CD4-positive, alpha-beta T cell treated with Interleukin-4 for 1 hour (primary cell): ENCODE measurements around the gene COPG2.
"Not testable (repeated sequence)": the region's sequence is repeated elsewhere in the genome, so short reads cannot be mapped to it uniquely, and the experiment has no call there.

ENCODE experiments used
- DNase-seq, 2 donors: peaks; one replicate each; pipeline ENCODE4 v3.0.0-alpha.2; 2020 to 2022

The COPG2 gene

DNA sequence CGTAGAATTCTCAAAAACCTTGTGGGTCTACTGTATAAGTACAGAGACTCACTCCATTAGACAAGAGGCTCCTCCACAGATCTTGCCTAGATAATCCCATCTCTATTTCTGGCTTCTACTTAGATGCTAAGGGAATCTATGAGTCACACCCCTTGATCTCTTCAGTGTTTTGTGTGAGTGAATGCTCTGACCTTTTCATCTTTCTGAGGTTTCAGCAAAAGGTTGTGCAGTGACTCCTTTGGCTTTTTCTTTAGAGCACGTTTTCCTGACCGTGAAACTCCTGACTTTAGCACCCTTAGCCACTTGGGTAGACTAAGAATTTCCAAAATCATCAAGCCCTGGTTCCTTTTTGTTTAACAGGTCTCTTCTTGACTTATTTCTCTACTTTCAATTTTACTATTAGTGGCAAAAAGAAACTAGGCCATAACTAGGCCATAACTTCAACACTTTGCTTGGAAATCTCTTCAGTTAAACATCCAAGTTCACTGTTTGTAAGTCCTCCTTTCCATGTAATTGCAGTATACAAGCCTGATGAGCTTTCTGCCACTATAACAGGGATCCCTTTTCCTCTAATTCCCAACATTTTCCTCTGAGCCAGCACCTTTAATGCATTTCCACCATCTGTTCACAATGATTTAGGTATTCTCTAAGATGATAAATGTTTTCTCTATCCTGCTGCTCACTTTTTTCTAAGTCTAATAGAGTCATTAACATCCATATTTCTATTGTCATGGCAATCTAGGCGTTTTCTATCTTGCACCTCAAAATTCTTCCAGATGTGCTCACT lies 19.4 kb downstream of the COPG2 start:
- DNase-seq = no peak

DNA sequence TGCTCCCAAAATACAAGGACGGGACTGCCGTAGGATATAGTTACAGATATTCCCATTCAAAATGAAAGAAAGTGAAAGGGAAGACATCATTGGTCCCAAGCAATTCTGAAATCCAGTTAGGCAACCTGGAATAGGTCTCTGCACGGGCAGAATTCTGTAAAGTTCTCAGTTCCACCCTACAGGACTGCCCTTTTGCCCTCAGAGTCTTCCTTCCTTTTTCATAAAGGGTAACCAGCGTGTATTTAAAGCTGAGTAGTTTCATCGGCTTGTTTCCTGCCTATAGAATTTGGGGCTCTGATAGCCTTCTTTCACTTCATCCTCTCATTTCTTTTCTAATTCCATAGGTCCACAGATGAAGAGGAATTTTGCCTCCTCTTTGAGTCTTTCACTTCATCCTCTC lies 20.0 kb downstream of the COPG2 start:
- no peak for DNase-seq

DNA sequence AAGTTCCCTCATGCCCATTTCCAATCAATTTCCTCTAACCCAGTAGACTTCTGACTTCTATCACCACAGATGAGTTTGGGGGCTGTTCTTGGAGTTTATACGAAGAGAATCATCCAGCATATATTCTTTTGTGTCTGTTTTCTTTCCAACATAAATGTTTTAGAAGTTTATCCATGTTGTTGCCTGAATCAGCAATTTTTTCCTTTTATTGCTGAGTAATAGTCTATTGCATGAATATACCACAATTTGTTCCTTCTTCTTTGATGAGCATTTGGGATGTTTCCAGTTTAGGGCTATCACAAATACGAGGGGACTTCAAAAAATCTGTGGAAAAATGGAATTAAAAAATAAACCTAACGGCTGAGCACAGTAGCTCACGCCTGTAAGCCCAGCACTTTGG lies 26.2 kb downstream of the COPG2 start:
- no peak for DNase-seq

DNA sequence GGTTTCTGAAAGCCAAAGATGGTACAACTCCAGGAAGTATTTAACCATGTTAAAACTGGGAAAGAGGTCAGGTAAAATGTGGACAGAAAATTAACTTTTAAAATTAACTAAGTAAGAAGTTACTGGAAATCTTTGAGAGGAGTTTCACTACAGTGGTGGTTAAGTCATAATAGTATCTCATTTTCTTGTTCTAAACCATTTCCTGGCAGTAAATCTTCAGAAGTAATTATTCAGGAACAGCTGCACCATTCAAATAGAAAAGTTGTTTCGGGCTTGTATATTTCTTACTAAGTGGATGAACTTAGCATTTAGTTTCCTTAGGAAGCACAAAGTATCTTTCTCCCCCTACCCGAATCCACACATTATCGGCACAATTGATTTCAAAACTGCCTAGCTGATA lies 27.1 kb downstream of the COPG2 start:
- no peak for DNase-seq

DNA sequence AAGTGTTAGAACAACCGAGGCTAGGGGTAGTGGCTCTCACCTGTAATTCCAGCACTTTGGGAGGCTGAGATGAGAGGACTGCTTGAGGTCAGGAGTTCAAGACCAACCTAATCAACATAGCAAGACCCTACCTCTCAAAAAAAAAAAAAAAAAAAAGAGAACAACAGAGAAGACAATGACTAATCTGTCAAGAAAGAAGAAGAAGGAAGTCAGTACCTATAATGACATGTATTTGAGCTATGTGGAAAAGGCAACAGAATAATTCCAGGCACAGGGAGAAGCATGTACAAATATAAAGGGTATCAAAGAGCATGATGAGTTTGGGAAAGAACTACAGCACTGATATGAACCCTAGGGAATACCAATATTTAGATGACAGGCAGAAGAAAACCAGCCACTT lies 27.5 kb downstream of the COPG2 start:
- DNase-seq = no peak

DNA sequence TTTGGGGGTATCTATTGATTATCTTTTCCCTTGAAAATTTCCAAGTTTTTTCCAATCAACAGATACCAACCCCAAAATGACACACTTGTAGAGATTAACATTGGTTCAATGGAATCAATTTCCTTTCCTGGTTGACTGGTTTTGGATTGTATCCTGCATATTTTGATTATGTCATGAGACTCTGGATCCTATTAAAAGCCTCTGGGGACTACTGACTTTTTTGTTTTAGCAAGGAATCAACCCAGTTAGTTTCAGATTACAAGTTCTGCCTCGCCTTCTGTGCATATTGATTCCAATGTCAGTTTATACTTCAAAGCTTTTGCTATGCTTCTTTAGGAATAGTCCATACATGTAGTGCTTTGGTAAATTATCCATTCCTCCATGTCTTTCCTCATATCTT lies 29.2 kb downstream of the COPG2 start:
- no peak for DNase-seq

DNA sequence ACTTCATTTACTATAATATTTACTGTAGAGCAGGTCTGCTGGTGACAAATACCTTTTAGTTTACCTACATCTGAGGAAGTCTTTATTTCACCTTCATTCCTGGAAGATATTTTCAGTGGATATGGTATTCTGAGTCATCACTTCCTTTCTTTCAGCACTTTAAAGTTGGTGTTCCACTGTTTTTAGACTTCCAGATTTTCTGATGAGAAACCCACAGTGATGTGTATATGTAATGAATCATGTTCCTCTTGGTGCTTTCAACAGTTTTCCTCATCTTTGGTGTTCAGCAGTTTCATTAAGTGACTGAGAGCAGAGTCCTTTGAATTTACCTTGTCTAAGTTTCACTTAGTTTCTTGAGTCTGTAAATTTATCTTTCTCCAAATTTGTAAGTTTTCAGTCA lies 36.4 kb downstream of the COPG2 start:
- no peak for DNase-seq

DNA sequence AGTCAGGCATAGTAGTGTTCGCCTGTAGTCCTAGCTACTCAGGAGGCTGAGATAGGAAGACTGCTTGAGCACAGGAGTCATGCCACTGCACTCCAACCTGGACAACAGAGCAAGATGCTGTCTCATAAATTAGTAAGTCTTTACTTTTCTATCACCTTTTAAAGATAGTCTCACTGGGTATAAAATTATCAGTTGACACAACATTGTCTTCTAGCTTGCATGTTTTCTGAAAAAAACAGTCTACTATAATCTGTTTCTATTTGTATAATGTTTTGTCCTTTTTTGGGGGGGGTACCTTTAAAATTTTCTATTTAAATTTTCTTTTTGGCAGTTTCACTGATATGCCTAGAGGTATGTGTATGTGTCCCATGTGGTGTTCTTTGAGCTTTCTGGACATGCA lies 39.6 kb downstream of the COPG2 start:
- DNase-seq = no peak

DNA sequence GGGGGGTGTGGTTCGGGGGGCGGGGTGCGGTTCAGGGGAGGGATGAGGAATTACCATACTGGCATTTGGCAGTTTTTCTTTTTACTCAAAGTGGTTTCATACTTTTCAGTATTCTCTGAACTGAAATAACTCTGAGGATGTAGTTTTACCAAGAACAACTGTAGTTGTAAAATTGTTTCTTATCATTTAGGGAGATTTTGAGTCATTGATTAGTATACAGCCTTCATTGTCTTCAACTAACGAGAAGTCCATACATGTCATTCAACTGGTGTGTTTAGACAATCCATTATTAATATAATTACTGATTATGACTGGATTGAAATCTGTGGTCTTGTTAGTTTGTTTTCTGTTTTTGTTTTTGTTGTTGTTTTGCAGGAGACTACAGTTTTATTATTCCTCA lies 40.8 kb downstream of the COPG2 start:
- no peak for DNase-seq

DNA sequence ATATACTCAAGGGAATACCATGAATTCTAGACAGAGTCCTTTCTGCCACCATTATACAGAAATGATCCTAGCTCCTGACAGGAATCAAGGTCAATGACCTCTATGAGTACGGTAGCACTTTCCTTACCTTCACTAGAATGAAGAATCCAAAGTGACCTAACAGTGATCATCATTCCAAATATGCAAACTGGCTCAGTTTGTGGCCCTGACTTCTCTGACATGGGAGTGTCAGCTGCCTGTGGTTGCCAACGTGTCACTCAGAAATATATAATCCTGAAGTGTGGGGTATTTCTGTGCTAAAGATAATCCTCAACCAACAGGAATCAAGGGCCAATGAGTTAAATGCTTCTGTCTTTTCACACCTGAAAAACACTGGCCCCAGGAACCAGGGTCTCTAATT lies 45.7 kb downstream of the COPG2 start:
- DNase-seq = no peak

DNA sequence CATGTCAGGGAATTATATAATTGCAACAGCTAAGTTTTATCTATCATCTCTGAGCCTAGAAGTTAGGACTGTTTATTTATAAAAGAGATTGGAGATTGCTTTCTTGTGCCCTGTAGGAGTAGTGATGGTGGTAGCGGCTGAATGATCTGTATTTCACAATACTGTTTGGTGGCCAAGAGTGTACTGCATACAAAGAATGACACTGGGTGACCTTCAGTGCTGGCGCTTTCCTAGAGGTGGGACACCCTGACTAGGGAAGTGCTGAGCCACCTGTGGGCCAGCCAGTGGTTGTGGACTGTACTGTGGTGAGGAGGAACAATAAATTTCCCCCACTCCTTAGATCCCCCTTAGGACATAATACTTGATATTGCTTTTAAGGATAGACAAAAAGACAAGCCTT lies 53.0 kb downstream of the COPG2 start:
- DNase-seq = no peak

DNA sequence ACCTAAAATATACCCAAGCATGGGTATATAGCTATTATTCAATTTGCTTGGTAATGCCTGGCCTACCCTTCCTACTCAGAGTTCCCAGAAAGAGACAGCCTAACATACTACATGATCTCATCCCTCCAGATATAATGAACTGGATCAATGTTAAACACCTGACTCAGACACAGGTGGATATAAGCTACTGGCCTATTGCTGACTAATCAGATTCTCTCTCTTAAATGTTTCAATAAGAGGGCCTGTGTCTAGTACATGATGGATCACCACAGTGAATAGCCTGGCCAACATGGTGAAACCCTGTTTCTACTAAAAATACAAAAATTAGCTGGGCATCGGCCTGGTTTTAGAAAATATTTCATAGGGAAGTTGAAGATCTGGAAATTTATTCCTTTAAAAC lies 54.1 kb downstream of the COPG2 start:
- no peak for DNase-seq

DNA sequence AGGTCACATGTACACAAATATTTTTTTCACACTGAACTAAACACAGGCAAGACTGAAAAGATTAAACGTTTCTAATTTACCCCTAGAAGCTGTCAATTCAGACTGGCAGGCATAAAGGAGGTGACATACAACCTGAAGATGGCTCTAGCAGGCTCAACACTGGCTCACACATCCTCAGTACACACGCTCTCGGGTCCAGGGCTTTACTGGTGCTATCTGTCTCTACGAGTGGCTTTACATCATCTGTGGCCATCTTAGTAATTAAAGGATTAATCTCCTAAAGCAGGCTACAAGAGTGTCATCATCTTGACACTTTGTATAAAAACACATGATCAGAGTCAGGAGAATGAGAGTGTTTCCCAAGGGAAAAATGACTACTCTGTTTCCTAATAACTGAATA lies 57.3 kb downstream of the COPG2 start:
- DNase-seq = no peak

DNA sequence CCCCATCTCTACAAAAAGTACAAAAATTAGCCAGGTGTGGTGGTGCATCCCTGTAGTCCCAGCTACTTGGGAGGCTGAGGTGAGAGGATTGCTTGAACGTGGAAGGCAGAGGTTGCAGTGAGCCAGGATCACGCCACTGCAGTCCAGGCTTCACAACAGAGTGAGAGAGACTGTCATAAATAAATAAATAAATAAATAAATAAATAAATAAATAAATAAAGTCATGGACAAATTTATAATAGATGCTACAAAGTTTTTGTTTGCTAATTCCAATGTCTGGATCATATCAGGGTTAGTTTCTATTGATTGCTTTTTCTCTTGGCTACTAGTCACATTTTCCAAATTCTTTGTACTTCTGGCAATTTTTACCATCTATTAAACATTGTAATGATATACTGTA lies 61.5 kb downstream of the COPG2 start:
- DNase-seq = not testable (repeated sequence)

DNA sequence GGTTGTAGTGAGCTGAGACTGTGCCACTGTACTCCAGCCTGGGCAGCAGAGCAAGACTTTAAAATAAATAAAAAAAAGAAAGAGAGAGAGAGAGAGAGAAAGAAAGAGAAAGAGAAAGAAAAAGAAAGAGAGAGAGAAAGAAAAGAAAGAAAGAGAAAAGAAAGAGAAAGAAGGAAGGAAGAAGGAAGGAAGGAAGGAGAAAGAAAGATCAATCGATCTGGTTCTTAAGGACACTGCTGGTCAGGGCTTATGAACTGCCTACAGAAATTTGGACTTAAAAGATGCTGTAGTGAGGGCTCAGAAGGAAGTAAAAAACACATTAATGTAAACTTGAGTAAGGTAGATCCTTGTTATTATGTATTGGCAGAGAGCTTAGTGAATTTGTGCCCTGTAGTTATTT lies 62.4 kb downstream of the COPG2 start:
- no peak for DNase-seq

DNA sequence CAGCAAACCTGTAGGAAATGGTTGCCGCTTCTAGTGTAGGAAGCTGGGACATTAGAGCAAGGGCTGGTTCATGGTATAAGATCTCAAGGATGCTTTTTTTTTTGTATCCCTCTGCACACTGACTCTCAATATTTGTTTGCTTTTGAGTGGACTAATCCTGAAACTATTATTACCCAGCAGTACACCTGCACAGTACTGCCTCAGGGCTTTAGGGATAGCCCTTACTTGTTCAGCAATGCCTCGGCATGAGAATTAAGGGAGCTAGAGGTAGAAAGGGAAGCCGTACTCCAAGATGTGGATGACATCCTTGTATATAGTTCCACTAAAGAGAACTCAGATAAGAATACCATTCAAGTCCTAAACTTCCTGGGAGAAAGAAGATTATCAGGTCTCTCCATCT lies 70.5 kb downstream of the COPG2 start:
- DNase-seq = no peak

DNA sequence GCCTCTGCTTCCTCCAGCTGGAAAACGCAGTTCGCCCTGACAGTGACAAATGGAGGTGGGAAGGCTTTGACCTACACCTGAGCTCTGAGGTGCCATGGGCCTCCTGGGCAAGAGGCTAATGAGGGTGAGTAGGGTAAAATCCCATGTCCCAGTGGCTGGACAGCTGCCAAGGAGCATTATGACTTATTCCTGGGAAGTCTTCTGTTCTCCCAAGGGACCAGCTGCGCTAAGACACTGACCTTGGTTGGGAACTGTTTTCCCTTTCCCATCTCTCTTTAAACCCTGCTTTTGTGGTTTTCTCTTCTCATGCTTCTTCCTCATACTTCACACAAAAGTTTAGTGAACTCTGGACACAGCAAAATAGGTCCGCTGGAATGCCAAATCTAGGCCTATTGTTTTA lies 72.6 kb downstream of the COPG2 start:
- no peak for DNase-seq

DNA sequence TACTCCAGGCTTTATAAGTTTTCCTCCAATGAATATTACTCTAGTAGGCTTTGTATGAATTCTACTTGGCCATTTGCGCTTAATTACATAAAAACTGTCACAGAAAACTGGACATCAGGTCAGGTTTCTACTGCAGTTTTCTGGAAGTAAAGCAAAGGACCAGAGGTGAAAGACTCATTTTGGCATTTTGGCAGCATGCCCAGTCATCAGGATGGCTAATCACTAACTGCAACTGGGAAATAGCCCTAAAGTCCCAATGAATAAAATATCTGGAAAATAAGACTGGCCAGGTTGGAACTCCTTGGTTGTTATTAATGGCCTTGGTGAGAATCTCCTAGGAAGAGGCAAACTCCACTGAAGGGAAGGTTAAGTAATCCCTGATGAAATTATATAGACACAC lies 75.5 kb downstream of the COPG2 start:
- no peak for DNase-seq

DNA sequence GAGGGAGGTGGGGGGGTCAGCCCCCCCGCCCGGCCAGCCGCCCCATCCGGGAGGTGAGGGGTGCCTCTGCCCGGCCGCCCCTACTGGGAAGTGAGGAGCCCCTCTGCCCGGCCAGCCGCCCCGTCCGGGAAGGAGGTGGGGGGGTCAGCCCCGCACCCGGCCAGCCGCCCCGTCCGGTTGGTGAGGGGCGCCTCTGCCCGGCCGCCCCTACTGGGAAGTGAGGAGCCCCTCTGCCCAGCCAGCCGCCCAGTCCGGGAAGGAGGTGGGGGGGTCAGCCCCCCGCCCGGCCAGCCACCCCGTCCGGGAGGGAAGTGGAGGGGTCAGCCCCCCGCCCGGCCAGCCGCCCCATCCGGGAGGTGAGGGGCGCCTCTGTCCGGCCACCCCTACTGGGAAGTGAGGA lies 77.1 kb downstream of the COPG2 start:
- not testable (repeated sequence) for DNase-seq

DNA sequence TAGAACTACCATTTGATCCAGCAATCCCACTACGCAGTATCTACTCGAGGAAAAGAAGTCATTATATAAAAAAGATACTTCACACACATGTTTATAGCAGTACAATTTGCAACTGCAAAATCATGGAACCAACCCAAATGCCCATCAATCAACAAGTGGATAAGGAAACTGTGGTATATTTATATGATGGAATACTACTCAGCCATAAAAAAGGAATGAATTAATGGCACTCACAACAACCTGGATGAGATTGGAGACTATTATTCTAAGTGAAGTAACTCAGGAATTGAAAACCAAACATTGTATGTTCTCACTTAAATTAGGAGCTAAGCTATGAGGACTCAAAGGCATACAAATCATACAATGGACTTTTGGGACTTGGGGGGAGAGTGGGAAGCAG lies 82.6 kb downstream of the COPG2 start:
- DNase-seq = not testable (repeated sequence)

DNA sequence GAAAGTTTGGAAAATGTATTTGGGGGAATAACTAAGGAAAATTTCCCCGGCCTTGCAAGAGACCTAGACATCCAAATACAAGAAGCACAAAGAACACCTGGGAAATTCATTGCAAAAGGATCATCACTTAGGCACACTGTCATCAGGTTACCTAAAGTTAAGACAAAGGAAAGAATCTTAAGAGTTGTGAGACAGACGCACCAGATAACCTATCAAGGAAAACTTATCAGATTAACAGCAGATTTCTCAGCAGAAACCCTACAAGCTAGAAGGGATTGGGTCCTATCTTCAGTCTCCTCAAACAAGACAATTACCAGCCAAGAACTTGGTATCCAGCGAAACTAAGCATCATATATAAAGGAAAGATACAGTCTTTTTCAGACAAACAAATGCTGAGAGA lies 93.4 kb downstream of the COPG2 start:
- DNase-seq = not testable (repeated sequence)

DNA sequence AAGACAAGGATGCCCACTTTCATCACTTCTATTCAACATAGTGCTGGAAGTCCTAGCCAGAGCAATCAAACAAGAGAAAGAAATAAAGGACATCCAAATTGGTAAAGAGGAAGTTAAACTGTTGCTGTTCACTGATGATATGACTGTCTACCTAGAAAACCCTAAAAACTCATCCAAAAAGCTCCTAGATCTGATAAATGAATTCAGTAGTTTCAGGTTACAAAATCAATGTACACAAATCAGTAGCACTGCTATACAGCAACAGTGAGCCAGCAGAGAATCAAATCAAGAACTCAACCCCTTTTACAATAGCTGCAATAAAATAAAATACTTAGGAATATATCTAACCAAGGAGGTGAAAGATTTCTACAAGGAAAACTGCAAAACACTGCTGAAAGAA lies 98.4 kb downstream of the COPG2 start:
- DNase-seq = not testable (repeated sequence)

DNA sequence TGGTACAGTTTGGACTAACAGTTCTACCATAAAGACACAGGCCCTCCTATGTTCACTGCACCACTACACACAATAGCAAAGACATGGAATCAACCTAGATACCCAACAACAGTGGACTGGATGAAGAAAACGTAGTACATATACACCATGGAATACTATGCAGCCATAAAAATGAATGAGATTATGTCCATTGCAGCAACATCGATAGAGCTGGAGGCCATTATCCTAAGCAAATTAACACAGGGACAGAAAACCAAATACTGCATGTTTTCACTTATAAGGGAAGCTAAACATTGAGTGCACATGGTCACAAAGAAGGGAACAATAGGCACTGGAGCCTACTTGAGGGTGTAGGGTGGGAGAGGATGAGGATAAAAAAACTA lies 101.7 kb downstream of the COPG2 start:
- DNase-seq = no peak

DNA sequence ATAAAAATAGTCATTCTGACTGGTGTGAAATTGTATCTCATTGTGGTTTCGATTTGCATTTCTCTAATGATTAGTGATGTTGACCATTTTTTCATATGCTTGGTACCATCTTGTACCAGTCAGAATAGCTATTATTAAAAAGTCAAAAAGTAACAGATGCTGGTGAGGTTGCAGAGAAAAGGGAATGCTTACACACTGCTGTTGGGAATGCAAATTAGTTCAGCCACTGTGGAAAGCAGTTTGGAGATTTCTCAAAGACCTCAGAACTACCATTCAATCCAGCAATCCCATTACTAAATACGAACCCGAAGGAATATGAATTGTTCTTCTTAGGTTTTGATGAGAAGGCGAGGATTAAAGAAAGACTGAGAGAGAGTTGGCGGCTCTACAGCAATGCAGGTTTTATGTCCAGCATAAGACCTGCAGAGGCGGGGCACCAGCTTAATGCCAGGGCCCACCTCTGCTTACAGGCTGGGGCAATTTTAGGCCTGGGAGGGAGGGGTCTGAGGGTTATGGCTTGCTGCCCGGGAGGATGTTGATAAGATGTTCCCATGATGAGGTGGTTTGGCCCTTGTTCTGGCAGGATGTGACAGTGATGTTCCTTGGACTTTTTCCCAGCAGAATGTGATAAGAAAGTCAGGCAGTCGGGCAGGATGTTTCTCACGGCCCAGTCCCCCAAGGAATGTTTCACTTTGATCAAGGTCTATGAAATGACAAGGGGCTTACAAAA lies 102.2 kb downstream of the COPG2 start:
- no peak for DNase-seq

DNA sequence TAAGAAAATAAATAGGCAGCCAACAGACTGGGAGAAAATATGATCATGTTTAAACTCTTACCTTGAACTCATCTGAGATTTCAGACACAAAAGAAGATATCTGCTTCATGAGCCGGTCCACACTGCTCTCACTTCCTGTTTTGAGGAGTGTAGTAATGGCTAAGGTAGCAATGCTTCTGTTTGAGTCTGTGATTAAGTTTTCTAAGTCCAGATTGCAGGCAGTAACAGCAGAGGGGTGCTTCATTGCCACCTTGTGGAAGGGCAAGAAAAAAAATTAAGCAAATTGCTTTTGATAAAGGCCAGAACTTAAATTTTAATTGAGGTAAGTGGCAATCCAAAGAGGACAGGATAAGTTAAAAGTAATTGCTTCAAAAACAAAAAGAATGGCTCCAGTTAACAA lies 107.6 kb downstream of the COPG2 start:
- peak in 1 of 2 donors; percentile 10 for DNase-seq
